HCT116 (cell line): Measurements from ENCODE around the gene ANO8.

ENCODE experiments used
- CTCF ChIP-seq, 3 experiments: fragments of 200-600 bp in 1 of 3; sonication (generic) in 1 of 3; IDR thresholded peaks in 2 of 3; conservative IDR thresholded peaks in 1 of 3; 2 replicates each; pipeline ENCODE4 v1.5.1; 2012 to 2017; ENCODE audit warnings: low read depth in 2 of 3, low read length in 2 of 3, antibody characterized with exemption in 1 of 3, borderline replicate concordance in 1 of 3, control low read depth in 1 of 3, mild to moderate bottlenecking in 1 of 3, mixed read lengths in 1 of 3, mixed run types in 1 of 3, moderate library complexity in 1 of 3; ENCODE audit not compliant: insufficient read depth in 1 of 3
- JUND ChIP-seq: IDR thresholded peaks from 2 replicates; pipeline ENCODE4 v1.6.1; 2012

- no peak for TF ChIP-seq CTCF (IDR thresholded peaks at IDR 0.05 in 2 of 3, conservative IDR thresholded peaks at IDR 0.05 in 1 of 3; ENCODE audit: borderline replicate concordance in 1 of 3, insufficient read depth in 1 of 3, low read depth in 2 of 3, low read length in 2 of 3)
- TF ChIP-seq JUND = no peak
Measured at GRCh38 chr19:17322854-17323253, 11.8 kb downstream of the ANO8 start.
